Stimulated activated CD4-positive, alpha-beta T cell treated with anti-CD3 and anti-CD28 coated beads, Interleukin-1b, Interleukin-23, amount 100 ng/mL, for 1 hour (primary cell): ENCODE results near the gene AP4B1.

Experiments
- DNase-seq, 2 donors: peaks; one replicate each; pipeline ENCODE4 v3.0.0-alpha.2; 2020; ENCODE audit warnings: low read depth in 2 of 2

The AP4B1 gene

DNA sequence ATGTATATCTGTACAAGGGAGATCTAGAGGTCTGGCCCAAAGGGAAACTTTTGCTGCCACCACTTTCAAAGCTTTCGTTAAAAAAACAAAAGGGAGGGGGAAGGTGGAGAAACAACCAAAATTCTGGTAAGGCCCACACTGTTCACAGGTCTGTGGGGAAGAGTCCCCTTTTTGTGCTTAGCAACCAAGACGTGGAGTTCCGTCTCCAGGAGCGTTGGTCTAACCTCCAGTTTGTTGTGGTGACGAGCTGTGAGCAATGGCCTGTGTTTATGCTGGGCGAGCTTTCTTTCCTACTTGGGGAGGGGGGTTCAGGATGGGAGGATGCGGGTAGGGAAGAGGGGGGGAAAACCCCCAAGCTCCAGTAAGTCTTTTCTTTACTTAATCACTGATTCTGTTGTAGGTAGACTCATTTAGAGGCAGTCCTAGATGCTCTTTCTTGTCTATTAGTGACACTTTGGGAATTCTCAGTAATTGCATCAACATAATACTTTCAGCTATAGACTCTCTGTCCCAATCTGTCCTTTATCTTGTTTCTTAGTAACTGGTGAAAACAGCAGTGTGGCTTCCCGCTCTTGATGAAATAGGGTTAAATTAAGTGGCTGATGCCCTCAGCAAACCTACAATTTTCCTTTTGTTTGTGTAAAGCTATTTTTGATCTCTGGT lies 26.0 kb upstream of the AP4B1 start:
- peak; percentile 10 to 34 for DNase-seq

DNA sequence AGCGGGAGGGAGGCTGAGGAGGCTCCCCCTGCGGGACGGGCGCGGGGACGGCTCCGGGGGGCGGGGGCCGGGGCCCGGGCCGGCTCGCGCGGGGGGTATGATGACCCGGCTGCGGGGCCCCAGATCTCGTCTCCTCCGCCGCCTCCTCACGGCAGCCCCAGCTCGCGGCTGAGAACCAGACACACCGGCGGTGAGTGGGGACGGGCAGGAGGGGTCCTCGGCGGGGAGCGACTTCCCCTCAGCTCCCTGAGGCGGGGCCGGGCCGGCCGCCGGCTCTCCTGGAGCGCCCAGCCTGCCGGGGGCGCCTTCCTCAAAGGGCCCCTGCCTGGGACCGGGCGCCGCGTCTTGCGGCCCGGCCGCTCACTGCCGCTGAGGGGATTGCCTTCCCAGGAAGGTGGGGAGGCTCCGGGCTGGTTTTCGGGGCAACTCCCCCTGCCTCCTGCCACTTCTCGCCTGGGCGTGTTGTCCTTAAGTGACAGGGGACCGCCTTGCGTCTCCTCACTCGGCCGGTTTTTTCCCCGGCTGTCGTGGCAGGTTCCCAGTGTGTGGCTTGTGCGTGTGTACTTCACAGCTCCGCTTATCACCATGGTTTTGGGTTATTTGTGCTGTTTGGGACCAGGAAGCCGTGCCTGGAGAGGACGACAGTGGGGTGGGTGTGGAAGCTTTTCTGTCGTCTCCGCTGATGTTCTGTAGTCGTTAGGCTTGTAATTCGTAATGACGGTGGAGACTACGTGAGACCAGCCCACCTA lies 25.3 kb upstream of the AP4B1 start:
- DNase-seq, result peak; percentile 26 to 28

DNA sequence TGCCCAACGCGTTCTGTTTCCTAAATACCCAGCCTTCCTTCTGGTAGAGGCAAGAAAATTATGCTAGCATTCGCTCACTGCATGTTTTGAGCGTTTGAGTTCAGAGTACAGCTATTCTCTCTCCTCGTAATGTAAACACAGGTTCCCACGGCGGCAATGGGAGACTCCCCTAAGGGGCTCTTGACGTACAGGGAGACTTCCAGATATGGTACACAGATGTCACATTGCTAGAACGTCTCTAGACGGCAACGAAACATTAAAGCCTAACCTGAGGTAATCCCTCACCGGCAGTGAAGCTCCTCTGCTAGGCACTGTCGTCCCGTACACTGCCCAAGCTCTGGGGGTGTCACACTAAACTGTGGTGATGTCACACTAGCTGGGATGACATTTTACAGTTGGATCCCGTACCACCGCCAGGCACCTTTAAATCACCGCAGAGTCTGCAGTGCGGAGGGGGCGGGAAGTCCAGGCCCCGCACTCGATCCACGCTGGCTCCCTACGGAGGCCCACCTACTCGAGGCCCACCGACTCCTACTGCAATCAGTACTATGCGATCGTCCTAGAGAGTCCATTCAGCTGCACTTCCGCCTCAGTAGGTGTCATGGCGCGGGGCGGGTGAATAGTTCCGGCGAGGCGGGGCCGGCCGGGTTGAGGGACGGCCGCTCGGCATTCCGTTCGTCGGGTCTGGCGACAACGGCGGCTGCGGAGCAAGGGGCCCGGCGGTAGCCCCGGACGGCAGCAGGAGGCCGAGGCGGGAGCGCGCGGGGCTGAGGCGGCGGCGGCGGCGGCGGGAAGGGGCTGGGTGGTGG lies 24.5 kb upstream of the AP4B1 start, which contains the start of gene HIPK1:
HIPK1 (plus strand) TSS at position 384 of the 809 bp plus-strand sequence.
- peak; percentile 65 to 88 for DNase-seq

DNA sequence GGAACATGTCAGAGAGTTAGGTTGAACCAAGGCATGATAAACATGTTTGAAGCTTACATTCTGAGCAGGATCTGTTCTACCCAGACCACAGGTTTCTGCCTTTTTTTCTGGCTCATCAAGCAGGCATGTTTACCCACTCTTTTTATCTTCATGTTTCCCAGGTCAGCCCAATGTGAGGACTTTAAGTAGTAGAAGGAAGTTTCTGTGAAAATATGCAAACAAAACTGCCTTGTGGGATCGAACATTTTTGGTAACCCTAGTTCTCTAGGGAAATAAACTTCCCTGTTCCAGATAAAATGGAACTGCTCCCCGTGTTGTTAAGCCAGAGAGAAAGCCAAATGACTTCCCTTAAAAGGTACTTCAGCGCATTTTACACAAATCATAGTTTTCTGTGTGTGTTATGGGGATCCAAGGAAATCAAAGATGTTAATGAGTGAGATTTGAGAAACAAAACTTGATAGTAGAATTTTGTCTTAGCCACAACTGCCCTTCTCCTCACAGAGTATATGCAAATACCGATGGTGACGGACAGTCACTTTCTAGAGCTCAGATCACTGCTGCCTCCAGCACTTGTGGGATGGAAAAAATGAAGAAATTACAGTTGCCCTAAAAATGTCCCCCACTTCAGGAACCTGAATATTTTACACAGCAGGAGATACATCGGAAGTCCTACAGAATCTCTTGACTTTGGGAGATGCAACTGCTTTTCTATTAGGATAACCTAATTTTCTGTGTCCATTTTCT lies 23.8 kb upstream of the AP4B1 start:
- DNase-seq, result no peak

DNA sequence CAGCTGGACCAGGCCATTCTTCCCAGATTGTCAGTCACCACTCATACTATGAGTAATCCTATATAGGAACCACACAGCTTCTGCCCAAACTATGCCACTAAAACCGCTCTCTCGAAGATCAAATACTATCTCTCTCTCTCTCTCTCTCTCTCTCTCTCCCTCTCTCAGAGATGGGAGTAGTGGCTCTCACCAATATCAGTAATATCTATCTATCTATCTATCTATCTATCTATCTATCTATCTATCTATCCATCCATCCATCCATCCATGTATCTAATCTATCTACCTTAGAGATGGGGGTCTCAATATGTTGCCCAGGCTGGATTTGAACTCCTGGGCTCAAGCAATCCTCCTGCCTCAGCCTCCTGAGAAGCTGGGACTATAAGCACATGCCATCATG lies 19.9 kb upstream of the AP4B1 start:
- no peak for DNase-seq

DNA sequence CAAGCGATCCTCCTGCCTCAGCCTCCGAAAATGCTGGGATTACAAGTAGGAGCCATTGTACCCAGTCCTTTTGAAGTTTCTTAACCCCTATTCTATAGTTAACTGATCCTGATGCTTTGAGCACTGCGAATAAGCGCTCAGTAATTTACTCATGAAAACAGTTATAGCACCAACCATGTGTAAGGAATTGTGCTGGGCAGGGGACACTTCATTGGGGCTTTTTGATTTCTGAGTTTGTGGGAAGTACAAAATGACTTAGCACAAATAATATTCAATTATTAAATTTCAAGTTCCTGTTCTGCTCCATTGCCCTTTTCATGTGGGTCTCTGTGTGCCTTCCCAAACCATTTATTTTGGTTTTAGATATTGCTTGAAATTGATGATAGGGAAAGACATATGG lies 18.4 kb upstream of the AP4B1 start:
- no peak for DNase-seq

DNA sequence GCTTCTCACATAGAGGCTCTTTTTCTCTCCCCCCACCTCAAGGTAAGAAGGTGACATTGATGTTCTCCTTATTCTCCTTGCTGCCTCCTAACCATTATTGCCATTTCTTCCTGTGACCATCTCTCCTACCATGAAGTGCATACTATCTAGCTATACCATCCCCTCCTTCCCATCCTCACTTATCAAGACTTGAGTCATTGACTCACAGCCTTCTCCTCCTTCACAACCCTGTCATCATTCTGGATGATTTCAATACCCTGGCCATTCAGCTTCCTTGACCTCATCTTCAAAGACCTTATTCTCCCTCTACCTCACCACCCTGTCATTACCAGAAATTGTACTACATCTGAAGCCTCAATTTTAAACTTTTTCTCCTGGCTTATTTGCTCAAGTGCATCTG lies 13.6 kb upstream of the AP4B1 start:
- no peak for DNase-seq

DNA sequence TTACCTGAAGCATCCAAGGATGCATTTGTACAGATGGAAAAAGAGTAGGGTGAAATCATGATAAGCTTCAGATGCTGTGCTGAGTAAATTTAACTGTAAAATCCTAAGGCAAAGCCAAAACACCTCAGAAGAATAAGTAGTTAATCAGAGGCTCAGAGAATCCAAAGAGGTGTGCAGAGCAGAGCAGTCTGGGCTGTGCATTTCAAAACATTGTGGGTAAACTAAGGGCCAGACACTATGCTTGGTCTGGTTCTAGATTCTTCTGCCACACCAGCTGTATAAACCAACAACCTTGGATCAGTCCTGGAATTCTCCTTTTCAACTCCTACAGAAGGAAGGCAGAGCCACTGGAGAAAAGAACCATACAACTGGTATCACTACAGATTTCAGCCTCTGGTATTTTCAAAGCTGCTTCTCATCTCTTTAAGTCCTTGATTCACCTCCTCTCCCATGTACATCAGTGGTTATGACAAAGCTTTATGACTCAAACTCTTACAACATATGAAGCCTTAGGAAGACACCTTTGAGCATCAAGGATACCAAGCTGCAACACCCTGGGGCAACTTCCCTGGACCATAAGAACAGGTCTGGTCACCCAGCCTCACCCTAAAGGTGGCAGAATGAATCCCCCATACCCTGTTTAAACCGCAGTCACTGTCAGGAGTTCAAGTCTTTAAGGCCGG lies 12.9 kb upstream of the AP4B1 start:
- no peak for DNase-seq

DNA sequence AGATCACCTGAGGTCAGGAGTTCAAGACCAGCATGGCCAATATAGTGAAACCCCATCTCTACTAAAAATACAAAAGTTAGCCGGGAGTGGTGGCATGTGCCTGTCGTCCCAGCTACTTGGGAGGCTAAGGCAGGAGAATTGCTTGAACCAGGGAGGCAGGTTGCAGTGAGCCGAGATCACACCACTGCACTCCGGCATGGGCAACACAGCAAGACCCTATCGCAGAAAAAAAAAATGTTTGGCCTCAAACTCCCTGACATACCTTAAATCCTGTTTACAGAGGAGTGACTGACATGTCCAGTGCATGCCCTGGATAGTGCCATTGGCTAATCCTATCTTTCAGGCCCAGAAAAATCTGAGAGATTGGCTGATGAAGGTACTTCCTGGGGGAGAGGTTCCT lies 12.4 kb upstream of the AP4B1 start:
- DNase-seq, result no peak

DNA sequence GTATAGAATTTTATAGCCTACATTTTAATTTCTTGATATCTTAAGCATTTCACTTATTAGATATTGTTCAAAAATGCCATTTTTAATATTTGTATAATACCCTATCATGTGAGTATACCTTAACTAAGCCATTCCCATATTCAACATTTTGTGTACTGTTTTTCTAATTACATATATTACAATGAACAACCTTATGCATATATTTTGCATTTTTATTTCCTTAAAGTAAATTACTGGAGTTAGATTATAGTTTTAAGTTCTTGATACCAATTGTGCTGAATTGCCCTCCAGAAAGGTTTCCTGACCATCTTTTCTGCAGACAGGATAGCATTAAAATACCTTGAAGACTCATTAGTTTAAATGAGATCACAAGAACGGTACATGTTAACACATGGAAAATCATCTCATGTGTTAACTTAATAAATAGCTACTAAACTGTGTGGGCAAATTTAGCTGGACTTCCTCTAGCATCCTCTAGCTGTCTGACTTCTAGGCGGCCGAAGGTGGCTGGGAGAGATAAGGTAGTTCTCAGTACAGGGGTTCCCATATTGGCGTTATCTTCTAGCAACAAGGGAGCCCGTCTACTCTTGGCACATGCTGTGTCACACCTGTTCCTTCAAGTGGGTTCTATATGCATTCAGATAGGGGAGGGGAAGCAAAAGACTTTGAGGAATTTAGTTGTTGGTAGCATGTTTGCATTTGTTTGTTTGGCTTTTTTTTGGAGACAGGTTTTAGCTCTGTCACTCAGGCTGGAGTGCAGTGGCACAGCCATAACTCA lies 9.5 kb upstream of the AP4B1 start:
- DNase-seq, result no peak

DNA sequence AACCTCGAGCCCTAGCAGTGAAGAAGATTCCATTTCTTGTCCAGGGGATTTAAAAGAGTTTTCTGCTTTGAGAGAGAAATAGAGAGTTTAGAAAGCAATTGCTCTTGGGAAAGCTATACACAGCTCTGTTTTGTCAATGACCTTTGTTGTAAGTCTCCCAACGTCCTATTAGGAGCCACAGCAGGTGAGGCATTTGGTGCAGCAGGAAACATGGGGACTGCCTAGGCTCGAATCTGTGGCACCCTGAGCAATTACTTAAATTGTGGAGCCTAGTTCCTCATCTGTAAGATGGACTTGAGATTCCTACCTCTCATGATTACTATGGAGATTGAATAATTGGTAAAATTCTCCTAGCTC lies 8.7 kb upstream of the AP4B1 start:
- no peak for DNase-seq

DNA sequence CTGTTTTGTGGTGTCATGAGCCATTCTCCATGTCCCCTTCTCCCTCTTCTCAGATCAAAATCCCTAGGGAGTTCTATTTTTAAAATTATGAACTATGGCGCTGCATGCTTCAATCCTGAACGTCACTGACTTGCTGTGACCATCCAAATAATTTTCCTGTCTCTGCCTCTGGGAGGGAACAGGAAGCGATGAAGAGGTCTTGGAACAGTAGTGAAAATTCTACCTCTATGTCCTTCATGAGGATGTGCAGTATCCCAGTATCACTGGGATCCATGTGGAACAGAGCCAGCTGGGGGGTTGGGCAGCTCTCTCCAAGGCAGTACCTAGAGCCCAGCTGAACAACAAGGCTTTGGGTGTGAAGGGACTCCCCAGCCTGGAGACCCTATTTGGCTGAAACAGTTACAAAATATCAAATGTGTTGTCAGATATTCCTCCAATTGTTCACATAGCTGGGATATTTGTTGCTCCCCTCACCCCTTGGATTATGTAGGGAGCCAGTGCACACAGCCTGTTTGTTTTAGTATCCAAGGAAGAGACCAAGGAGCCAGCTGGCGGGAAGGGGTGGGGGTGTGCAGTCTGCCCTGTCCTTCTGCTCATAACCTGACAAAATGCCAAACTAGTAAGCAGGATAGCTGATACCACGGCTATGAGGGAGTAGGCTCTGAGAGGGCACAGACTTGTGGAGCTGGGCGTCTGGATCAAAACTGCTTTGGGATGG lies 8.2 kb upstream of the AP4B1 start:
- DNase-seq, result no peak

DNA sequence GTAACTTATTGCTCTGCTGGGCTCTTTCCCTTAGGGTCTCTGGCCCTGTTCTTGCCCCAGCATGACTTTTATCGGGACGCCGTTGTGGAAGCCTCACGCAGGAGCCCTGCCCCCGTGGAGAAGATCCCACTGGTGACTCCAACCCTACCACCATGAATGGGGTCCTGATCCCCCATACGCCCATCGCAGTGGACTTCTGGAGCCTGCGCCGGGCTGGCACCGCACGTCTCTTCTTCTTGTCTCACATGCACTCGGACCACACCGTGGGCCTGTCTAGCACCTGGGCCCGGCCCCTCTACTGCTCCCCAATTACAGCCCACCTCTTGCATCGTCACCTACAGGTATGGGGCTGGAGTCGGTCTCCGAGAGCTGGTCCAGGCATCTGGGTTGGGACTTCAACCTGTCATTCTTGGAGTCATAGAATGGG lies 849 bp upstream of the AP4B1 start:
- no peak for DNase-seq

DNA sequence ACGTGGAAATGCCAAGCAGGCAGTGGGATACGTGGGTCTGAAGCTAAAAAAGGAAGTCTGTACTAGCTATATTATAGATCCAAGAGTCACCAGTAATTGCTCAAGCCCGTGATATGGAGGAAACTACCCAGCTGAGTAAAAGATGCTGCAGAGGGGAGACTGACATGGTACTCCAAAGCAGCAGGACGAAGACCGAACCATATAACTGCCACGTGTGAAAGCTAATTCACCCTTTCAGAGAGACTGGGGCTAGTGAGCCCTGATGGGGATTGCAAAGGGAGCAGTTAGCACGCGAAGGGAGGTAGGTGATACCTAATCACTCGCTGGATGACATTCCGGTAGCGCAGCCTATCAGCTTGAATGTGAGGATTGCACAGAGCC lies 316 bp downstream of the AP4B1 start:
- DNase-seq, result no peak

DNA sequence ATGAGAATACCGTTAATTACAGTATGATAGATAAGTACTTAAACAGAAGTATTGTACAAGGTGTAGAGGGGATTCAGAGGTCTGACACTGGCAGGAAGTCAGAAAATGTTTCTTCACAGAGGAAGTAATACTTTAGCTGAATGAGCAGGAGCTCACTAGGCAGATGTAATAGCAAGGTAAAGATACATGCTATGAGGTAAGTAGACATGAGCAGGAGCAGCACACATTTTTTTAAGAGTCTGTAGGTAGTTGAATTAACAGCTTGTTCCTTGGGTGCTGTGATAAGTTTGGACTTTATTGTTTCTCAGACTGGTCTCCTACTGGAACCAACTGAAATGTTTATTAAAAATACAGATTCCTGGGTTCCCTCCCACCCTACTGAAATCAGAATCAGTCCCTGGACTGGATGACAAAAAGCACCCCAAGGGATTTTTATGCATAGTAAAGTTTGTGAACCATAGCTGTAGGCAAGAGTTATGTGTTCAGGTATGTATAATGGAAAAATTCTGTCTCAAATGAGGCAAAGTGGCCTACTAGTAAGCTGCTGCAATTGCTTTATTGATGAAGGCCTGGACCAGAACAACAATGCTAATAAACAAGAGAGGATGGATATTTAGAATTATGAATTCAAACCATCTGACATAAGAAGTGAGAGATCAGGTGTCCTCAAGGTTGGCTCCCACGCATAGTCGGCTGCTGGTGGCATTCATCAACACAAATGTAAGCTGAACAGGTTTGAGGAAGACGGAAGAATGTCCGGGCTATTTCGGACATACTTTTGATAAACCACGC lies 902 bp downstream of the AP4B1 start:
- no peak for DNase-seq

DNA sequence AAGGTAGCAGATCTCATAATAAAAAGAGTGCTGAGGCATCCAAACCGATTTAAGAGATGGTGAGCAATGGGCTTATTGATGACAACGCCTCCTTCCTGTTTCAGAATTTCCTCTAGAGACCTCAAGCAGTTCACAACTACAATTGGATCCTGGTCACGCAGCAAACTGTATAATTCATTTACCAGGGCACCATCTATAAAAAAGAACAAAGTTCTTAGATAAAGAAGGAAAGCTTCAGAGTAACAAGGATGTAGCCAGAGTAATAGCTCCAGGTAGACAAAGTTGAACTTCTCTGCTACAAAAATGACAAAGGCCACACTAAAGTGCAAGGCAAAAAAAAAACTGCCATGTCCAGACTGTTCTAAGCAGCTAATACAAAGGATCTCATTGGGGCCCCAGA lies 3.4 kb downstream of the AP4B1 start:
- DNase-seq, result no peak

DNA sequence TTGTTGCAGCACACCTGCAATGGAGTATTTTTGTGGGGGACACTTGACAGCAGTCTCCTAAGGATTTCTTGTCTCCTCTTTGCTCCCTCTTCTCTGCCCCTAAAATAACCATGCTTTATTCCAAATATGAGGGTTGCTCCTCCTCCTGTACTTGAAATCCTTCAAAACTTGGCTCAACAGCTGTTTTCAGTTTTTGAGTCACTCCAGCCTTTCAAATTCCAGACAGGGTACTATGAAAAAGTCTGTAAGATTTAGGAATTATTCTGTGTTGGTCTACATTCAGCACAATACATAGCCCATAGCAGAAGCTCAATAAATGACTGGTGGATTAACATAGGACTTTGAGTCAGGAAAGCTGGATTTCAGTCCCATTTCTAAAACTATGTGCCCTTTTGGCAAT lies 5.5 kb downstream of the AP4B1 start:
- DNase-seq, result no peak

DNA sequence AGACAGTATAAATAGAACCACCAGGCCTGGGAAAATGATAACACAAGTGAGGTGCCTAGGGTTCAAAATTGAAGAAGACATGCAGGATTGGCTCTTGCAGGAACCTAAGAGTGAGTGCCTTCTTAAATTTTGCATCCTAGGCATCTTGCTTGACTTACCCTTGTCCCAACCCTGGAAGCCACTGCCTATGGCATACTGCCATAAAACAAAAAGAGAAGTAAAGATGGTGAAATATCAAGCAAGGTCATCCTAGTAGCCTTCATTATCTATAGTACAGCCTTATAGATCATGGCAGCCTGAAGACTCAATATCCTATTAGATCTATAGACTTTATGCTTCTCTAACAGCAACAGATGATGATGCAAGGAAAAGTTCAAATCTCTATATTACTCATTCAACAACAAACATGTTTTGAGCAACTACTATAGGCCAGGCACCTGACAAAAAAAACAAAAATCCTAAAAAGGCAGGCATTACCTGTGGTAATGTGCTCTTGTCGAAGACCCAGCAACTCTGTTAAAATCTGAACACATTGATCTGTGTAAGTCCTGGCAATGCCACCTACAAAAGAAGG lies 6.3 kb downstream of the AP4B1 start:
- no peak for DNase-seq

DNA sequence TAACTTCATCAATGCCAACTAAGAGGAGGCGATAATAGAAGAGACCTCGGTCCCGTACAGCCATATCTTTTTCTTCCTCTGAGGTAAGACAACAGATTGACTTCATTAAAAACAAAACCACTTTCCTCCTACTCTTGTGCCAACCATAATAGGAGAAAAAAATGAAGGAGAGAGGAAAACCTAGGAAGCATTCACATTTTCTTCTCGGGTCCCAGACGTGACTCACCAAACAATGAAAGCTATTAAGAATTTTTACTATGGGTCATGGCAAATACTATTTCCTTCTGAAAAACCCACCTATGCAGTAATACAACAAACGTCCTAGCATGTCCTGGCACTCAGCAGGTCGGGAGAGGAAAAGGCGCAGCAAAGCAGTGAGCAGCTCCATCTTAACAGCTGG lies 8.6 kb downstream of the AP4B1 start:
- DNase-seq, result no peak
